ENCODE data around the gene ACADS.

Gene ACADS

GRCh38 chr12:120725659-120726509 is at the start of gene ACADS:
TSS of gene ACADS (plus strand) at chr12:120725826. CDS start at chr12:120725886, 60 bp downstream.
- Mint-ChIP-seq H3K4me3 (peak within 1 kb of the TSS; percentile 92 to 95), H3K9me3 (no peaks in the 10 kb centered on the region), H3K27ac (peak within 1 kb of the TSS; percentile 90), H3K36me3 (peaks cover 36 to 46% of the 10 kb centered on the region in 2 donors), H3K27me3 (no peaks in the 10 kb centered on the region), H3K4me1 (peaks cover 21 to 35% of the 10 kb centered on the region in 2 donors)
- peak; percentile 99 to 100 for ATAC-seq (replicated peaks)
- DNase-seq: peak; percentile 82

- Mint-ChIP-seq H3K27ac (peak overlapping the region; percentile 94), H3K27me3 (no peaks in the 10 kb centered on the region), H3K36me3 (no peaks in the 10 kb centered on the region), H3K9me3 (no peaks in the 10 kb centered on the region), H3K4me3 (peak overlapping the region; percentile 52 to 63), H3K4me1 (peaks cover 28 to 65% of the 10 kb centered on the region in 2 donors)
- DNase-seq: peak; percentile 61
- ATAC-seq (replicated peaks): peak; percentile 81 to 82
These were observed 47.7 kb upstream of the ACADS start for GRCh38 chr12:120677765-120678473.

- DNase-seq: no peak
- peak; percentile 29 for ATAC-seq (replicated peaks)
These were observed 47.1 kb upstream of the ACADS start for GRCh38 chr12:120678572-120678971.

GRCh38 chr12:120680165-120680738 is 45.4 kb upstream of the ACADS start:
- Mint-ChIP-seq H3K36me3 (no peaks in the 10 kb centered on the region), H3K9me3 (peaks cover 0 to 2% of the 10 kb centered on the region in 2 donors), H3K4me3 (peak overlapping the region; percentile 25 to 47), H3K4me1 (peaks cover 28 to 67% of the 10 kb centered on the region in 2 donors), H3K27ac (peak overlapping the region; percentile 71), H3K27me3 (no peaks in the 10 kb centered on the region)
- no peak for DNase-seq
- peak in 1 of 2 donors; percentile 20 for ATAC-seq (replicated peaks)

More at GRCh38 chr12:120678572-120678971, 47.1 kb upstream of the ACADS start:
- peaks cover 26 to 69% of the 10 kb centered on the region in 2 donors for H3K4me1 Mint-ChIP-seq
- no peaks in the 10 kb centered on the region for H3K36me3 Mint-ChIP-seq
- H3K9me3 Mint-ChIP-seq: no peaks in the 10 kb centered on the region
- peak overlapping the region; percentile 94 for H3K27ac Mint-ChIP-seq
- peak overlapping the region; percentile 10 to 63 for H3K4me3 Mint-ChIP-seq
- no peaks in the 10 kb centered on the region for H3K27me3 Mint-ChIP-seq

- peak overlapping the region; percentile 91 for H3K27ac Mint-ChIP-seq
These were observed 41.1 kb upstream of the ACADS start for GRCh38 chr12:120684523-120684932.

GRCh38 chr12:120685522-120685921 is 40.1 kb upstream of the ACADS start:
- Mint-ChIP-seq H3K9me3 (peaks cover 0 to 2% of the 10 kb centered on the region in 2 donors), H3K36me3 (peaks cover 0 to 4% of the 10 kb centered on the region in 2 donors), H3K27ac (peak overlapping the region; percentile 91), H3K4me3 (peak overlapping the region; percentile 37 to 46), H3K4me1 (peaks cover 24 to 57% of the 10 kb centered on the region in 2 donors), H3K27me3 (no peaks in the 10 kb centered on the region)
- no peak for DNase-seq
- ATAC-seq (replicated peaks): no peak

More at GRCh38 chr12:120684523-120684932, 41.1 kb upstream of the ACADS start:
- Mint-ChIP-seq H3K27me3 (no peaks in the 10 kb centered on the region), H3K36me3 (peaks cover 0 to 4% of the 10 kb centered on the region in 2 donors), H3K4me3 (peak overlapping the region in 1 of 2 donors; percentile 37), H3K4me1 (peaks cover 29 to 63% of the 10 kb centered on the region in 2 donors), H3K9me3 (peaks cover 0 to 2% of the 10 kb centered on the region in 2 donors)
- ATAC-seq (replicated peaks): no peak
- DNase-seq: no peak

- Mint-ChIP-seq H3K4me1 (peaks cover 27 to 60% of the 10 kb centered on the region in 2 donors), H3K36me3 (peaks cover 3 to 4% of the 10 kb centered on the region in 2 donors), H3K4me3 (peak overlapping the region; percentile 93 to 96), H3K27ac (peak overlapping the region; percentile 98), H3K9me3 (peaks cover 0 to 2% of the 10 kb centered on the region in 2 donors), H3K27me3 (no peaks in the 10 kb centered on the region)
- peak; percentile 97 for DNase-seq
- ATAC-seq (replicated peaks): peak; percentile 81
These were observed 39.4 kb upstream of the ACADS start for GRCh38 chr12:120686151-120686689.

- Mint-ChIP-seq H3K27me3 (no peaks in the 10 kb centered on the region), H3K4me1 (peaks cover 27 to 65% of the 10 kb centered on the region in 2 donors), H3K4me3 (peak within 1 kb of the TSS; percentile 93 to 96), H3K27ac (peak within 1 kb of the TSS; percentile 98), H3K9me3 (peaks cover 0 to 2% of the 10 kb centered on the region in 2 donors), H3K36me3 (peaks cover 3 to 4% of the 10 kb centered on the region in 2 donors)
- ATAC-seq (replicated peaks) (peak; percentile 79 to 82), DNase-seq (peak; percentile 99)
These were observed 38.7 kb upstream of the ACADS start, which contains the start of gene MLEC for GRCh38 chr12:120686690-120687577. TSS of gene MLEC (plus strand) at chr12:120687149. CDS start at chr12:120687297, 148 bp downstream.

GRCh38 chr12:120687578-120688289 is 37.9 kb upstream of the ACADS start:
- Mint-ChIP-seq H3K27me3 (no peaks in the 10 kb centered on the region), H3K27ac (peak overlapping the region; percentile 79), H3K9me3 (peaks cover 0 to 2% of the 10 kb centered on the region in 2 donors), H3K36me3 (peaks cover 9 to 10% of the 10 kb centered on the region in 2 donors), H3K4me1 (peaks cover 29 to 67% of the 10 kb centered on the region in 2 donors), H3K4me3 (peak overlapping the region; percentile 89 to 96)
- ATAC-seq (replicated peaks) (no peak), DNase-seq (no peak)

- H3K9me3 Mint-ChIP-seq: peaks cover 0 to 2% of the 10 kb centered on the region in 2 donors
- peaks cover 13 to 15% of the 10 kb centered on the region in 2 donors for H3K36me3 Mint-ChIP-seq
- H3K4me3 Mint-ChIP-seq: peak overlapping the region; percentile 89 to 96
- peaks cover 32 to 66% of the 10 kb centered on the region in 2 donors for H3K4me1 Mint-ChIP-seq
- peak overlapping the region; percentile 37 for H3K27ac Mint-ChIP-seq
- ATAC-seq (replicated peaks) (no peak), DNase-seq (no peak)
- no peaks in the 10 kb centered on the region for H3K27me3 Mint-ChIP-seq
These were observed 37.0 kb upstream of the ACADS start for GRCh38 chr12:120688527-120689071.

- peaks cover 18 to 23% of the 10 kb centered on the region in 2 donors for H3K36me3 Mint-ChIP-seq
- no peak overlapping the region for H3K27ac Mint-ChIP-seq
- peaks cover 0 to 2% of the 10 kb centered on the region in 2 donors for H3K9me3 Mint-ChIP-seq
- peak overlapping the region in 1 of 2 donors; percentile 96 for H3K4me3 Mint-ChIP-seq
- peaks cover 27 to 62% of the 10 kb centered on the region in 2 donors for H3K4me1 Mint-ChIP-seq
- ATAC-seq (replicated peaks) (no peak), DNase-seq (no peak)
- H3K27me3 Mint-ChIP-seq: no peaks in the 10 kb centered on the region
These were observed 36.1 kb upstream of the ACADS start for GRCh38 chr12:120689397-120690082.

GRCh38 chr12:120690083-120690450 is 35.6 kb upstream of the ACADS start:
- H3K27ac Mint-ChIP-seq: no peak overlapping the region
- ATAC-seq (replicated peaks) (no peak), DNase-seq (no peak)
- H3K36me3 Mint-ChIP-seq: peaks cover 23 to 29% of the 10 kb centered on the region in 2 donors
- peaks cover 25 to 62% of the 10 kb centered on the region in 2 donors for H3K4me1 Mint-ChIP-seq
- H3K4me3 Mint-ChIP-seq: no peak overlapping the region
- peaks cover 0 to under 1% of the 10 kb centered on the region in 2 donors for H3K9me3 Mint-ChIP-seq
- H3K27me3 Mint-ChIP-seq: no peaks in the 10 kb centered on the region
